C4-2B (cell line): ENCODE results near the gene OR52N1.

ENCODE experiments used
- ZFX ChIP-seq: fragments of 450-650 bp; IDR thresholded peaks from 2 replicates; pipeline ENCODE4 v1.6.1; 2017
- TF ChIP-seq, protein P1 (sequence below): fragments of 450-650 bp; conservative IDR thresholded peaks from 2 replicates; pipeline ENCODE4 v1.5.1; 2017; ENCODE audit warnings: mild to moderate bottlenecking

DNA sequence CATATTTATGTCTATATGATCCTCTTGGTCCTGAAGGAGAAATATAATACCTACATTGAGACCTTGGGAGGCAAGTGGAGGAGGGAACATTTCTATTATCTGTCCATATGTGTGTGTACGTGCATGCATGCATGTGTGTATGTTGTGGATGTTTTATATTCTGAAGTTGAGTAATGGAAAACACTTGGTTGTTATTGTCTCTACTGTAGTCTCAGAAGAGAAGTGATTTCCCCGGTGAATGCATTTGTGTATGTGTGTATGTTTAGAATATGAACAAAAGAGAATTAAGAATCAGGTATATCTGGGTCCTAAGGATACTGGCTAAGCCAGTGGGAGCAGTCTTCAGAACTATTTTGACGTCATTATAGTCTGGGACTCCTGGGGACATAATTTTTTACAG lies at the start of gene OR52N1:
- TF ChIP-seq, protein P1, sequence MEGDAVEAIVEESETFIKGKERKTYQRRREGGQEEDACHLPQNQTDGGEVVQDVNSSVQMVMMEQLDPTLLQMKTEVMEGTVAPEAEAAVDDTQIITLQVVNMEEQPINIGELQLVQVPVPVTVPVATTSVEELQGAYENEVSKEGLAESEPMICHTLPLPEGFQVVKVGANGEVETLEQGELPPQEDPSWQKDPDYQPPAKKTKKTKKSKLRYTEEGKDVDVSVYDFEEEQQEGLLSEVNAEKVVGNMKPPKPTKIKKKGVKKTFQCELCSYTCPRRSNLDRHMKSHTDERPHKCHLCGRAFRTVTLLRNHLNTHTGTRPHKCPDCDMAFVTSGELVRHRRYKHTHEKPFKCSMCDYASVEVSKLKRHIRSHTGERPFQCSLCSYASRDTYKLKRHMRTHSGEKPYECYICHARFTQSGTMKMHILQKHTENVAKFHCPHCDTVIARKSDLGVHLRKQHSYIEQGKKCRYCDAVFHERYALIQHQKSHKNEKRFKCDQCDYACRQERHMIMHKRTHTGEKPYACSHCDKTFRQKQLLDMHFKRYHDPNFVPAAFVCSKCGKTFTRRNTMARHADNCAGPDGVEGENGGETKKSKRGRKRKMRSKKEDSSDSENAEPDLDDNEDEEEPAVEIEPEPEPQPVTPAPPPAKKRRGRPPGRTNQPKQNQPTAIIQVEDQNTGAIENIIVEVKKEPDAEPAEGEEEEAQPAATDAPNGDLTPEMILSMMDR: no peak
- TF ChIP-seq ZFX: no peak
